ENCODE measurements around the gene TCEA2.
"Not testable (repeated sequence)": the region's sequence is repeated elsewhere in the genome, so short reads cannot be mapped to it uniquely, and the experiment has no call there.

Gene TCEA2

GRCh38 chr20:64111841-64112641 lies 49.0 kb downstream of the TCEA2 start:
- no peak for DNase-seq

- no peak for DNase-seq
Measured at GRCh38 chr20:64112691-64113443, 49.9 kb downstream of the TCEA2 start.

DNA sequence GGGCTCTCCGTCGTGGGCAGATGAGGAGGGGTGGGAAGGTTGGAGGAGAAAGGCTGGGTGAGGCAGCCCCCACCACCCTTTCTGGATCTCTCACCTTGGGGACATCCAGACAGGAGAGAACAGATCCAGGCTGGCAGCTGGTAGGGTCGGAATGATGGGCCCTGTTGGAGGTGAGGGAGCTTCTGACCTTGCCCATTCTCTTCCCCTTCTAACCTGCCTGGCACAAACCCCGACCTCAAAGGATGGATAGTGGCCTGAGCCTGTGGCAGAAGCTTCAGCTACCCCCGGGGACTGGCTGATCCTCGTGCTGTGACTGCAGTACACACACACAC lies 50.4 kb downstream of the TCEA2 start:
- DNase-seq, result no peak

DNA sequence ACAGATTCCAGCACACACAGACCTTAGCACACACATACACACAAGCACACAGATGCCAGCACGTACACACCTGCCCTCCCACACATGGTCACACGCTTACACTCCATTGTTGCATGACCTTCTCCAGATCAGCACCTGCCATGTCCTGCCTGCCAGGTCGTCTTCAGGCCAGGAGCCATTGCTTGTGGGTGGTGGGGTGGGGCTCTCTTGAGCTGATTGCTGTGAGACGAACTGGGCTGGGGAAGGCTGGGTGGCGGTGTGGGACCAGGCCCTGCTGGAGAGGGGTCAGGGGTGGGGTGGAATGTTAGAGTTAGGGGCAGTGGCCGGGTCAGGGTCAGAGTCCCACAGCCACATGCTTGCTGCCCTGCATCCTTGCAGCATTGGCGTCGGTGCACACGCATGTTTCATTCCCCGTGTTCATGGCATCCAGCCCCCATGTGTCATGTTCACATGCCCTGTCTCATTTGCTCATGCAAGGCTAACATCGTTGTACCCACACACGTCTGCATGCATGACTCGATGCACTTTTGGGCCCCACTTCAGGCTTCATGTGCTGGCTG lies 50.9 kb downstream of the TCEA2 start:
- DNase-seq, result no peak

- DNase-seq, result no peak
Measured at GRCh38 chr20:64114356-64114971, 51.5 kb downstream of the TCEA2 start.

DNA sequence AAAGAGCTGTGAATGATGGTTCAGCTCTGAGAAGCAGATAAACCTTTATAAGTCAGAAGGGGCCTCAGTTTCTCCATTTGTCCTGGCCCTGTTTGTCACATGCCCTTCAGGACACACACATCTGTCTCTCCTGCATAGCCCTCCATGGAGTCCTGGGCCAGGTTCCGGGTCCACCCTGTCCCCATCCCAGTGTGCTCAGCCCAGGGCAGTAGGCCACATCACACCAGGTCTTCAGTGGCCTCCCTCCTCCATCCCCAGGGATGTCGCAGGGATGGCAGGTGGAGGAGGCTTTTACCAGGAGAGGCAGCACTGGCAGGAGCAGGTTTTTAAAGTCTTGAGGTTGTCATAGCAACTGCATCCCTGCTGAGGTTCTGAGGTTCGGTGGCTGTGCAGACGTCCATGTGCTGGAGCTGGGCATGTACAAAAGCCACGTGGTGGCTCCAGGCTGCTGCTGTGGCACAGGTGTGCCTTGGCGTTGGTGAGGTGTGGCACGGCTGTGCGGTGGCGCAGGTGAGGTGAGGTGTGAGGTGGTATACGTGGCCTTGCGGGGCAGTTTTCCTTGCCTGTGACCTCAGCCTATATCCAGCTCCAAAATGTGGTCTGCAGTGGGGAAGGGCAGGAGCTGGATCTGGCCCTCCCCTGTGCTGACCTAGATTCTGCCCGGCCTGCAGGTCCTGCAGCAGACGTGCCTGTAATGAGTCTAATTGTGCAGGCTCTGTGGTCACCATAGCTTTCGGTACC lies 52.3 kb downstream of the TCEA2 start:
- peak; percentile 20 for DNase-seq

GRCh38 chr20:64116016-64116415 lies 53.0 kb downstream of the TCEA2 start:
- no peak for DNase-seq

DNA sequence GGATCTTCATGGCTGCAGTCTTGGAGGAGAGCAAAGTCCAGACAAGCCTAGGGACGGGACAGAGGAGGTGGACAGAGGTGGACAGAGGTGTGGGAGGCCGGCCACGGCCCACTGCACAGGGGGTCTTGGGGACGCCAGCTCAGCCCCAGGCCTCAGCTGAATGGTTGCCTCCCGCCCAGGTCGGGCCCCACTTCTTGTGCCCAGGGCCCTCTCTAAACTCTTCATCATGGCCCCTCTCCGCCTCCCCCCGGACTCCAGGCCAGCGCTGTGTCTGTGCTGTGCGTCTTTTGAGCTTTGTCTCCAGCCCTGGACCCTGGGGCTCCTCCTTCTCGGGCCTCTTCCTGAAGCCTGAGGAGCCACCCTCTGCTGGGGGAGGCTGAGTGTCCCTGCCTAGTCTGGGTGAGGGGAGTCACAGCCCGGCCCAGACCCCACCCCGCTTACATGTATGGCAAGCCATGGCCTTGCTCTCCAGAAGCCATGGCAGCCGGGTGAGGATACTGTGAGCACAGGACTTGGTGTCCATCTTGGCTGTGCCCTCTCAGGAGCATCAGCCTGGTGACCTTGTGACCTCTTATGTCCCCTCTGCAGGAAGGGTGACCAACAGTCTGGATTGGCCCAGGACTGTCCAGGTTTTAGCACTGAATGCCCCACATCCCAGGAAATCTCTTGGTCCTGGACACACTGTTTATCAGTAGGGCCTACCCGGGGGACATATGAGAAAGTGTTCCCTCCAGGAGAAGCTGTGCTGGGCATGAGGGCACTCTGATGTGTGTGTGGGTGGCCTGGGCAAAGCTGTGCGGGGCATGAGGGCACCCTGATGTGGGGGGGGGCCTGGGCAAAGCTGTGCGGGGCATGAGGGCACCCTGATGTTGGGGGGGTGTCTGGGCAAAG lies 53.8 kb downstream of the TCEA2 start:
- no peak for DNase-seq

- DNase-seq, result not testable (repeated sequence)
Measured at GRCh38 chr20:64117432-64117777, 54.4 kb downstream of the TCEA2 start.

DNA sequence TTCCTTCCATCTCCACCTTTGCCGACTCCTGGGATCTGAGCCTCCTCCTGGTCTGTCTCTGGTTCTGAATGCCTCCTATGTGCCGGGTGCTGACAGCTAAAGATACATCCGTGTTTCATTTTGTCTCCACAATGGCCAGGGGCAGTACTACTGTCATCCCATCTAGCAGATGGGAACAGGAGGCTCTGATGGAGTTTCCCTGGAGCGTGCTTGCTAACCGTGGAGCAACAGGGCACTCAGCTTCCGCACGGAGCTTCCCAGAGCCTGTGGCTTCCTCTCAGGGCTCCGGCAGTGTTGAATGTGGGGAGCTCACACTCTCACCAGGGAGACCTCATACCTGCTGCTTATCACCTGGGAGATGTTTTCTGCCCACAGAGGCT lies 56.3 kb downstream of the TCEA2 start:
- DNase-seq, result no peak

GRCh38 chr20:64119681-64120341 lies 56.8 kb downstream of the TCEA2 start:
- DNase-seq, result no peak

DNA sequence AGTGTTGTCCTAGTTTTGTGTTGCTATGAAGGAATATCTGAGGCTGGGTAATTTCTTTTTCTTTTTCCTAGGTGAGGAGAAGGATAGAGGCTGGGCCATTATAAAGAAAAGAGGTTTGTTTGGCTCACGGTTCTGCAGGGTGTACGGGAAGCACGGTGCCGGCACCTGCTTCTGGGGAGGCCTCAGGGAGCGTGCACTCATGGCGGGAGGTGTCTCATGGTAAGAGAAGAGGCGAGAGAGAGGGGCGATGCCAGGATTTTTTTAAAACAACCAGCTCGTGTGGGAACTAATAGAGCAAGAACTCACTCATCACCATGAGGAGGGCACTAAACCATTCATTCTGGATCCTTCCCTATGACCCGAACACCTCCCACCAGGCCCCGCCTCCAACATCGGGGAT lies 58.6 kb downstream of the TCEA2 start:
- DNase-seq, result no peak
